ENCODE measurements around the gene MIA. TPM values are rescaled to one million over a fixed set of nuclear protein-coding genes. Genes with fewer than 3 reads are reported as not detected.

MIA gene
- total and polyA plus RNA-seq, 2 donors (not counting 1 experiment from before 2014, with no cell fraction given), result 0.37 to 5.7 TPM

GRCh38 chr19:40798683-40799557, 23.6 kb downstream of the MIA start, which contains the start of gene EGLN2:
TSS of gene EGLN2 (plus strand) at chr19:40799191. CDS start at chr19:40800573, 1,382 bp downstream.
- Mint-ChIP-seq H3K9me3 (ENCODE audit: insufficient read depth) (no peaks in the 10 kb centered on the region), H3K4me1 (peaks cover 58% of the 10 kb centered on the region), H3K27me3 (no peaks in the 10 kb centered on the region), H3K4me3 (peak within 1 kb of the TSS; percentile 92), H3K27ac (peak within 1 kb of the TSS; percentile 98)
- peak within 1 kb of the TSS; percentile 93 for H3K4me2 ChIP-seq (replicated peaks; ENCODE audit: low read depth, low read length, poor library complexity, severe bottlenecking)
- peaks cover 54 to 55% of the 10 kb centered on the region in 2 donors for H3K4me1 ChIP-seq (ENCODE audit: control insufficient read depth in 2 of 2, insufficient read depth in 2 of 2, low read length in 2 of 2)
- peak within 1 kb of the TSS; percentile 86 to 90 for H3K27ac ChIP-seq (ENCODE audit: low read length in 2 of 2)
- intact Hi-C loops (cut with micrococcal nuclease), result loop anchor here (1.0 to 5.0 kb wide), 8 partner anchors 8 to 514 kb away; partner anchors contain the start of genes ACTMAP, AKT2, COQ8B and RAB4B
- no peaks in the 10 kb centered on the region for H3K27me3 ChIP-seq (replicated peaks in 1 of 4; ENCODE audit: control extremely low read depth in 1 of 4, control insufficient read depth in 3 of 4, insufficient read depth in 4 of 4, low read length in 3 of 4)
- POLR2A ChIA-PET, result interaction anchor here (0.5 to 3.1 kb wide), 15 partner anchors 8 to 1967 kb away, joined by 3 to 68 read pairs (median 4); partner anchors contain the start of genes ACTMAP, B9D2, COQ8B and ECH1
- peaks cover 40% of the 10 kb centered on the region for H4K20me1 ChIP-seq (ENCODE audit: control insufficient read depth, insufficient read depth, low read length, poor library complexity, severe bottlenecking)
- H3K4me3 ChIP-seq (ENCODE audit: control extremely low read depth in 1 of 5, extremely low read depth in 1 of 5, insufficient read depth in 1 of 5, low read depth in 2 of 5, low read length in 4 of 5), result peak within 1 kb of the TSS; percentile 84 to 95 (median 84)
- no peaks in the 10 kb centered on the region for H3K9me3 ChIP-seq (ENCODE audit: control extremely low read depth in 1 of 3, control insufficient read depth in 2 of 3, insufficient read depth in 1 of 3, low read length in 2 of 3)
- peak; percentile 83 for ATAC-seq (ENCODE audit: low read depth)
- peak within 1 kb of the TSS; percentile 88 for H3K9ac ChIP-seq (ENCODE audit: low read length)
- H3K79me2 ChIP-seq (ENCODE audit: control insufficient read depth, insufficient read depth, low read length), result peaks cover 55% of the 10 kb centered on the region
- TF ChIP-seq CTCF (IDR thresholded peaks at IDR 0.05), result no peak
- no peak for TF ChIP-seq EZH2 (IDR thresholded peaks at IDR 0.05; ENCODE audit: borderline replicate concordance, insufficient read depth, low read depth, low read length, poor library complexity, severe bottlenecking)
- peak within 1 kb of the TSS; percentile 76 for H2AFZ ChIP-seq (ENCODE audit: insufficient read depth, low read depth, low read length, poor library complexity, severe bottlenecking)
- WGBS (ENCODE audit: insufficient coverage), result under 1% methylated on average over 82 of the region's 110 CpGs
- H3K36me3 ChIP-seq (replicated peaks in 1 of 2; ENCODE audit: control extremely low read depth in 1 of 2, control insufficient read depth in 1 of 2, extremely low read depth in 1 of 2, insufficient read depth in 2 of 2, low read length in 1 of 2), result peaks cover 0 to 37% of the 10 kb centered on the region in 2 experiments
- DNase-seq, result peak; percentile 100
- CTCF ChIA-PET, result interaction anchor here (0.6 to 4.9 kb wide), 12 partner anchors 9 to 164 kb away, joined by 3 to 48 read pairs (median 6); partner anchors contain the start of genes ACTMAP, COQ8B, ITPKC and RAB4B
